DOHH2 (cell line): Measurements from ENCODE around the gene TNNI2.

ENCODE experiments used
- H3F3A ChIP-seq: fragments of 200-600 bp; sonication (generic), shearing (Covaris generic); 2 replicates; pipeline ENCODE4 v1.6.0; 2016; ENCODE audit warnings: antibody characterized with exemption, mild to moderate bottlenecking; ENCODE audit not compliant: control insufficient read depth, insufficient read depth
- H3K27ac ChIP-seq: fragments of 200-600 bp; sonication (generic); 2 replicates; pipeline ENCODE4 v1.5.1; 2014; ENCODE audit warnings: low read depth, mild to moderate bottlenecking, low read length, moderate library complexity
- H3K27me3 ChIP-seq: fragments of 200-600 bp; sonication (generic); 2 replicates; pipeline ENCODE4 v1.6.1; 2014; ENCODE audit warnings: mild to moderate bottlenecking, low read length, mixed read lengths; ENCODE audit not compliant: control insufficient read depth
- H3K36me3 ChIP-seq: fragments of 200-600 bp; sonication (generic); 2 replicates; pipeline ENCODE4 v1.6.1; 2014; ENCODE audit warnings: mild to moderate bottlenecking, low read length, moderate library complexity, mixed read lengths; ENCODE audit not compliant: control insufficient read depth
- H3K4me1 ChIP-seq: fragments of 200-600 bp; sonication (generic); 2 replicates; pipeline ENCODE4 v1.6.1; 2014; ENCODE audit warnings: mild to moderate bottlenecking, low read length, mixed read lengths; ENCODE audit not compliant: control insufficient read depth
- H3K4me2 ChIP-seq: fragments of 200-600 bp; sonication (generic); 2 replicates; pipeline ENCODE4 v1.6.0; 2014; ENCODE audit warnings: mild to moderate bottlenecking, low read length, moderate library complexity
- H3K4me3 ChIP-seq: fragments of 200-600 bp; sonication (generic); 2 replicates; pipeline ENCODE4 v1.5.1; 2014; ENCODE audit warnings: mild to moderate bottlenecking, low read length, mixed read lengths
- H3K79me2 ChIP-seq: fragments of 200-600 bp; sonication (generic); 2 replicates; pipeline ENCODE4 v1.6.1; 2014; ENCODE audit warnings: mild to moderate bottlenecking, low read length, mixed read lengths; ENCODE audit not compliant: control insufficient read depth
- H3K9me2 ChIP-seq: fragments of 200-600 bp; sonication (generic); replicated peaks from 2 replicates; pipeline ENCODE4 v1.6.1; 2014; ENCODE audit warnings: mild to moderate bottlenecking, low read length, mixed read lengths; ENCODE audit not compliant: control insufficient read depth
- H3K9me3 ChIP-seq: fragments of 200-600 bp; sonication (generic); 2 replicates; pipeline ENCODE4 v1.6.1; 2014; ENCODE audit warnings: antibody characterized with exemption, low read length, mixed read lengths; ENCODE audit not compliant: control insufficient read depth, insufficient read depth
- H4K20me1 ChIP-seq: fragments of 200-600 bp; sonication (generic); 2 replicates; pipeline ENCODE4 v1.6.0; 2014; ENCODE audit warnings: low read depth, mild to moderate bottlenecking, antibody characterized with exemption, low read length, moderate library complexity; ENCODE audit not compliant: control insufficient read depth, insufficient read depth
- CTCF ChIP-seq: fragments of 200-600 bp; sonication (generic); IDR thresholded peaks from one replicate; pipeline ENCODE4 v1.5.1; 2014; ENCODE audit warnings: antibody characterized with exemption, mild to moderate bottlenecking, low read depth, low read length; ENCODE audit not compliant: poor library complexity, severe bottlenecking
- EZH2phosphoT487 ChIP-seq: fragments of 200-600 bp; sonication (generic); IDR thresholded peaks from 2 replicates; pipeline ENCODE4 v1.6.1; 2017; ENCODE audit warnings: borderline replicate concordance, mild to moderate bottlenecking, antibody characterized with exemption, low read length, moderate library complexity, mixed read lengths

TNNI2 gene

GRCh38 chr11:1881442-1882264 lies 42.9 kb downstream of the TNNI2 start:
- H4K20me1 ChIP-seq: peaks cover 3% of the 10 kb centered on the region; the same call in 1 of the 2 replicates
- H3K27ac ChIP-seq: no peak overlapping the region
- no peaks in the 10 kb centered on the region for H3K9me2 ChIP-seq
- no peaks in the 10 kb centered on the region for H3K27me3 ChIP-seq
- H3K4me1 ChIP-seq: peaks cover 21% of the 10 kb centered on the region
- peaks cover 40% of the 10 kb centered on the region for H3K36me3 ChIP-seq
- 0 out of 2 replicates have a peak, but pooled peaks cover under 1% of the 10 kb centered on the region for H3K79me2 ChIP-seq
- H3F3A ChIP-seq: no peaks in the 10 kb centered on the region
- TF ChIP-seq CTCF (no peak), EZH2phosphoT487 (no peak)
- H3K4me2 ChIP-seq: peak overlapping the region; percentile 20; the same call in 1 of the 2 replicates
- H3K4me3 ChIP-seq: no peak overlapping the region
- H3K9me3 ChIP-seq: no peaks in the 10 kb centered on the region

- no peaks in the 10 kb centered on the region for H3K9me3 ChIP-seq
- H3K9me2 ChIP-seq: no peaks in the 10 kb centered on the region
- H3K36me3 ChIP-seq: peaks cover 45% of the 10 kb centered on the region
- H3K27ac ChIP-seq: no peak overlapping the region
- no peaks in the 10 kb centered on the region for H3K79me2 ChIP-seq
- no peak overlapping the region for H3K4me3 ChIP-seq
- TF ChIP-seq EZH2phosphoT487 (no peak), CTCF (peak; percentile 91)
- H4K20me1 ChIP-seq: peaks cover 3% of the 10 kb centered on the region; the same call in 1 of the 2 replicates
- peaks cover 21% of the 10 kb centered on the region for H3K4me1 ChIP-seq
- H3F3A ChIP-seq: no peaks in the 10 kb centered on the region
- 0 out of 2 replicates have a peak overlapping the region, but pooled peaks have one; percentile 20 for H3K4me2 ChIP-seq
- H3K27me3 ChIP-seq: no peaks in the 10 kb centered on the region
Measured at GRCh38 chr11:1882265-1883238, 43.8 kb downstream of the TNNI2 start.

GRCh38 chr11:1883346-1884302 lies 44.8 kb downstream of the TNNI2 start:
- no peak overlapping the region for H3K4me3 ChIP-seq
- no peaks in the 10 kb centered on the region for H3K9me2 ChIP-seq
- H3K79me2 ChIP-seq: no peaks in the 10 kb centered on the region
- H3K27ac ChIP-seq: no peak overlapping the region
- H3K4me2 ChIP-seq: no peak overlapping the region
- H3K36me3 ChIP-seq: peaks cover 55% of the 10 kb centered on the region
- H3K9me3 ChIP-seq: no peaks in the 10 kb centered on the region
- peaks cover 21% of the 10 kb centered on the region for H3K4me1 ChIP-seq
- no peaks in the 10 kb centered on the region for H3F3A ChIP-seq
- no peaks in the 10 kb centered on the region for H3K27me3 ChIP-seq
- H4K20me1 ChIP-seq: peaks cover 3% of the 10 kb centered on the region; the same call in 1 of the 2 replicates
- no peak for TF ChIP-seq CTCF
- no peak for TF ChIP-seq EZH2phosphoT487
